ENCODE results near the gene RPL3. TPM values are rescaled to one million over a fixed set of nuclear protein-coding genes. Genes with fewer than 3 reads are reported as not detected.

Gene RPL3
- total and polyA plus RNA-seq, 7 donors, result 266 to 1,471 (median 470) TPM

DNA sequence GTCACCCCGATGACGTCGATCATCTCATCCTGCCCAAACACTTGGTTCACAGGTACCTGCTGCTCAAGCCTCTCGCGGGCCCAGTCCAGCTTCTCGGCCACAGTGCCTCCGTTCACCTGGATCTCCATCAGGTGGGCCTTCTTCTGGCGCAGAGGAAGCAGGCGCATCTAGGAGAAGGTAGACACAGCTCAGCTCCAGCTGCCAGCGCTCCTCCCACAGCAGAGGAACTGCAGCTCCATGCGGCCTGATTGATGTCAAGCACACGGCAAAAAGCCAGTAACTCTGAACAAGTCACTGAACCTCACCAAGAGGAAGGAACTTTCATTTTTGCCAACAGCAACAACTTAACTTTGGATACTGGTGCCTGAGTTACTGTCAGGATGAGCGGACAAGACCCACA, 4.0 kb downstream of the RPL3 start:
- DNase-seq (no peak), ATAC-seq (no peak)
- Histone ChIP-seq H3K27me3 (ENCODE audit: insufficient read depth in 3 of 3, low read length in 2 of 3) (no peaks in the 10 kb centered on the region), H3K9me3 (no peaks in the 10 kb centered on the region), H3K27ac (peak overlapping the region; percentile 95), H3K36me3 (ENCODE audit: insufficient read depth in 1 of 2, low read depth in 1 of 2) (peaks cover 10 to 72% of the 10 kb centered on the region in 2 donors), H3K4me1 (peaks cover 48% of the 10 kb centered on the region), H3K4me3 (peak overlapping the region; percentile 91)
- WGBS, 3 donors, result 81 to 87% (median 85%) methylated on average over 13 of the region's 13 CpGs
- intact Hi-C loops (cut with DNase I), result loop anchor here (5.0 to 10.0 kb wide), 3 partner anchors 163 to 441 kb away; partner anchors contain the start of genes CBX6 (in 1 of the 2) and CBX7 (in 1 of the 2)
- TF ChIP-seq, protein P1, sequence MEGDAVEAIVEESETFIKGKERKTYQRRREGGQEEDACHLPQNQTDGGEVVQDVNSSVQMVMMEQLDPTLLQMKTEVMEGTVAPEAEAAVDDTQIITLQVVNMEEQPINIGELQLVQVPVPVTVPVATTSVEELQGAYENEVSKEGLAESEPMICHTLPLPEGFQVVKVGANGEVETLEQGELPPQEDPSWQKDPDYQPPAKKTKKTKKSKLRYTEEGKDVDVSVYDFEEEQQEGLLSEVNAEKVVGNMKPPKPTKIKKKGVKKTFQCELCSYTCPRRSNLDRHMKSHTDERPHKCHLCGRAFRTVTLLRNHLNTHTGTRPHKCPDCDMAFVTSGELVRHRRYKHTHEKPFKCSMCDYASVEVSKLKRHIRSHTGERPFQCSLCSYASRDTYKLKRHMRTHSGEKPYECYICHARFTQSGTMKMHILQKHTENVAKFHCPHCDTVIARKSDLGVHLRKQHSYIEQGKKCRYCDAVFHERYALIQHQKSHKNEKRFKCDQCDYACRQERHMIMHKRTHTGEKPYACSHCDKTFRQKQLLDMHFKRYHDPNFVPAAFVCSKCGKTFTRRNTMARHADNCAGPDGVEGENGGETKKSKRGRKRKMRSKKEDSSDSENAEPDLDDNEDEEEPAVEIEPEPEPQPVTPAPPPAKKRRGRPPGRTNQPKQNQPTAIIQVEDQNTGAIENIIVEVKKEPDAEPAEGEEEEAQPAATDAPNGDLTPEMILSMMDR (IDR thresholded peaks at IDR 0.05), result no peak

DNA sequence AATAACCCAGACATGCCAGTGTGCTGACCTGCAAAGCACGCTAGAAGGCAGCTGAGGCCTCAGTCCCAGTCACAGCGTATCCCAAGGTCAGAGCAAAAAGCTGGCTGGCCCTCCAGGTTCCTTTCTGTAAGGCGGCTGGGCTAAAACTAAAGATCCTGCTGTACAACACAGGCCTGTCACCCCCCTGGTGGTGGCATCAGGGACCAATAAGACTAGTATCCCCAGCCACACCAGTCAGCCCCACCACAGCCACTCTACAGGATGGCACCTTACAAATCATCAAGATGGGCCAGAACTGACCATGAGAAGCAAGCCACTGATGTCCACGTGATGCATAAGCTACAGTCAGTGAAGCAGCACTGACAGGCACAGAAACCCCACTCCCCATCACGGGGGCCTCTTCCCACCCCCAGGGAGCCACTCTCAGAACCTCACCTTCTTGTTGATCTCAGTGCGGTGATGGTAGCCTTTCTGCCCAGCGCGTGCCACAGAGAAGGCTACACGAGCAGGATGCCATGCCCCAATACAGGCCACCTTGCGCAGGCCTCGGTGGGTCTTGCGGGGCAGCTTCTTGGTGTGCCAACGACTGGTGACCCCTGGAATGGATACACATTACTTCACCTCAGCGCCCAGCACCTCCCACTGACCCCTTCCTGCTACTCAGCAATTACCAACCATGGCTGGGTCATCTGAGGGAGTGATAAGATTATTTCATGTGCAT, 5.0 kb downstream of the RPL3 start:
- peak overlapping the region; percentile 2 for H3K4me3 ChIP-seq
- peaks cover 10 to 72% of the 10 kb centered on the region in 2 donors for H3K36me3 ChIP-seq (ENCODE audit: insufficient read depth in 1 of 2, low read depth in 1 of 2)
- DNase-seq (no peak), ATAC-seq (no peak)
- TF ChIP-seq, protein P1 (IDR thresholded peaks at IDR 0.05), result peak; percentile 19
- peak overlapping the region; percentile 26 for H3K27ac ChIP-seq
- H3K4me1 ChIP-seq, result peaks cover 48% of the 10 kb centered on the region
- WGBS, 3 donors, result 72 to 76% (median 73%) methylated on average over 13 to 14 of the region's 14 CpGs
- H3K27me3 ChIP-seq (ENCODE audit: insufficient read depth in 3 of 3, low read length in 2 of 3), result no peaks in the 10 kb centered on the region
- intact Hi-C loops (cut with DNase I), result loop anchor here (5.0 to 10.0 kb wide), 3 partner anchors 72 to 440 kb away; partner anchors contain the start of genes CBX6 (in 1 of the 2) and PDGFB (in 1 of the 2)
- no peaks in the 10 kb centered on the region for H3K9me3 ChIP-seq

DNA sequence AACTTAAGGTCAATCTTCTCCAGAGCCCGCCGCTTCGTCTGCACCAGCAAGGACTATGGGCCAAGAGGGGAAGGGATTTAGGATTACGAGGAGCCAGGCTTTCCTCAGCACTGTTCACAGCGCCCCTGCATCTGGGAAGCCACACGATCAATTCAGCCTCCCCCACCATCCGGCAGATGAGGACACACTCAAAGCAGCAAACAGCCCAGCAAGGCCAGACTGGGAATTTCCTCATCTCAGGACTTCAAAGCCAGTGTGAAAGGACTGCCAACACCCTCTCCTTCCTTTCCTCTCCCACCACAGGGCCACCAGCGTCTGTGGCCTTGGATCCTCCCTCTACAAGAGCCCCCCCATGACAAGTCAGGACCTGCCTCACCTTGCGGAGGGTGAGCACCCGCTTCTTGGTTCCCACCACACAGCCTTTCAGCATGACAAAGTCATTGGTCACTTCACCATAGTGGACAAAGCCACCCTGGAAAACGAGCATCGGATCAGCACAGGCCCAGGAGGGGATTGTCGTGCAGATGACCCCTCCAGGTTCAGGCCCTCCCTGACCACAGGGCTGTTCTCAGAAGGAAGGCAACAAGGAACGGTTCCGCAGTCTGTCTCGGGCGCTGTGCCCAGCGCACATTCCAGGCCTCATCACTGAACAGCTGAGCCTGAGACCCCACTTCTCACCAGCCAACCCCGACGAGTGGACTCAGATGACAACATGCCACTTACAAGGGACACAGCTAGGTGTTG, 6.0 kb downstream of the RPL3 start:
- 64 to 65% (median 64%) methylated on average over 20 of the region's 20 CpGs for WGBS, 3 donors
- Histone ChIP-seq H3K27me3 (ENCODE audit: insufficient read depth in 3 of 3, low read length in 2 of 3) (no peaks in the 10 kb centered on the region), H3K9me3 (no peaks in the 10 kb centered on the region), H3K4me1 (peaks cover 55% of the 10 kb centered on the region), H3K27ac (peak overlapping the region; percentile 26), H3K36me3 (ENCODE audit: insufficient read depth in 1 of 2, low read depth in 1 of 2) (peaks cover 10 to 71% of the 10 kb centered on the region in 2 donors), H3K4me3 (peak overlapping the region; percentile 15)
- no peak for ATAC-seq
- TF ChIP-seq, protein P1 (IDR thresholded peaks at IDR 0.05), result no peak
- DNase-seq, result no peak
- intact Hi-C loops (cut with DNase I), result loop anchor here (5.0 to 10.0 kb wide), 3 partner anchors 71 to 439 kb away; partner anchors contain the start of genes CBX6 (in 1 of the 2) and PDGFB (in 1 of the 2)

DNA sequence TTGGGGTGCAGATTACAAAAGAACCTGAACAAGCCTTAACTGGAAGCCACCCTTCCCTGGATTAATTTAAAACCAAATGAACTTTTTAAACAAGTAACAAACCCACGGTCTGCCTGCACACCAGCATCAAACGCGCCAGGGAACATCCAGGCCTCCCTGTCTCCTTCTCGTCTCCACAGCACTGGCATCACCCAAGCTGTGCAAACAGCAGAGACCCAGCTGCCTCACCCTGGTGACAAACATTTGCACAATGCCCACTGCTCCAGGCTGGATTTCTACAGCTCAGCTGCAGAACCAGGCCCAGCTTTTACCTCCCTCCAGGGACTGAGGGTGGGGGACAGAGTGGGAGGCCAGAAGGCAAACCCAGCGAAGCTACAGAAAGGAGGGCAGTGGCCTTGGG, 7.0 kb downstream of the RPL3 start:
- Histone ChIP-seq H3K27ac (no peak overlapping the region), H3K4me1 (peaks cover 51% of the 10 kb centered on the region), H3K9me3 (no peaks in the 10 kb centered on the region), H3K27me3 (ENCODE audit: insufficient read depth in 3 of 3, low read length in 2 of 3) (no peaks in the 10 kb centered on the region), H3K36me3 (ENCODE audit: insufficient read depth in 1 of 2, low read depth in 1 of 2) (peaks cover 9 to 60% of the 10 kb centered on the region in 2 donors), H3K4me3 (no peak overlapping the region)
- DNase-seq (no peak), ATAC-seq (no peak)
- intact Hi-C loops (cut with DNase I), result loop anchor here (5.0 to 10.0 kb wide), 3 partner anchors 70 to 438 kb away; partner anchors contain the start of genes CBX6 (in 1 of the 2) and PDGFB (in 1 of the 2)
- TF ChIP-seq, protein P1 (IDR thresholded peaks at IDR 0.05), result no peak
- 70 to 75% (median 74%) methylated on average over 5 of the region's 5 CpGs for whole genome bisulfite sequencing, 3 donors

All from psoas muscle (tissue), 8 donors.